ENCODE data around the gene NEK5. TPM values are rescaled to one million over a fixed set of nuclear protein-coding genes. Genes with fewer than 3 reads are reported as not detected.

Gene NEK5
- total and polyA plus RNA-seq, 2 experiments from 2014 or later = 0.73 to 1.3 TPM

DNA sequence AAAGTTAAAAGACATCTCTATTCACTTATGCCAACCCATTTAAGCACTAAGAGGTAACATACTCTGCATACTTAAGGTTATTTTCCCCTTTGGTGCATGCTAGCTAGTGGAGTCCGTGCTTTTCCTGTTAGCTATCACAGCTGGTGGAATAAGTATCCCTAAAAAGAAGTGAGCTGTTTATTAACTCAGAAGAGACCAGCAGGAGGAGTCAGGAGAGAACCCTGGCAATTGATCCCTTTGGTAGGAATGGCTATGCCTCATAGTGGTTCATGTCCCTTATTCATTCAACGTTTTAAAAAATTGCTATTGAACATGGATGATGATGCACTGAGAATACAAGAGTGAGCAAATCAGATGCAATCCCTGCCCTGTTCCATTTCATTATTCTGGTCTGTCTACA, 12.4 kb upstream of the NEK5 start:
- Histone ChIP-seq H3K4me3 (no peak overlapping the region), H3K79me2 (replicated peaks; ENCODE audit: insufficient read depth) (no peaks in the 10 kb centered on the region), H3K9me2 (ENCODE audit: insufficient read depth) (no peaks in the 10 kb centered on the region), H3K27me3 (ENCODE audit: insufficient read depth) (no peaks in the 10 kb centered on the region), H2AFZ (no peak overlapping the region), H3K36me3 (ENCODE audit: insufficient read depth) (no peaks in the 10 kb centered on the region; the same call in 1 of the 2 replicates), H4K20me1 (replicated peaks; ENCODE audit: insufficient read depth) (no peaks in the 10 kb centered on the region), H3K27ac (ENCODE audit: low read depth) (no peak overlapping the region), H3K4me1 (ENCODE audit: insufficient read depth) (no peaks in the 10 kb centered on the region), H3F3A (replicated peaks; ENCODE audit: low read depth) (no peaks in the 10 kb centered on the region), H3K4me2 (no peak overlapping the region)
- H3K36me3 Mint-ChIP-seq (ENCODE audit: low read depth) = peaks cover 4% of the 10 kb centered on the region; the same call in 1 of the 3 replicates
- DNase-seq (ENCODE audit: low spot score) = no peak
- H3K27me3 Mint-ChIP-seq (ENCODE audit: insufficient read depth, low read depth, poor library complexity) = no peaks in the 10 kb centered on the region
- no peak overlapping the region for H3K27ac Mint-ChIP-seq
- TF ChIP-seq ZNF114 (CRISPR knock-in tag; IDR thresholded peaks at IDR 0.05) = no peak
- TF ChIP-seq, protein P1, sequence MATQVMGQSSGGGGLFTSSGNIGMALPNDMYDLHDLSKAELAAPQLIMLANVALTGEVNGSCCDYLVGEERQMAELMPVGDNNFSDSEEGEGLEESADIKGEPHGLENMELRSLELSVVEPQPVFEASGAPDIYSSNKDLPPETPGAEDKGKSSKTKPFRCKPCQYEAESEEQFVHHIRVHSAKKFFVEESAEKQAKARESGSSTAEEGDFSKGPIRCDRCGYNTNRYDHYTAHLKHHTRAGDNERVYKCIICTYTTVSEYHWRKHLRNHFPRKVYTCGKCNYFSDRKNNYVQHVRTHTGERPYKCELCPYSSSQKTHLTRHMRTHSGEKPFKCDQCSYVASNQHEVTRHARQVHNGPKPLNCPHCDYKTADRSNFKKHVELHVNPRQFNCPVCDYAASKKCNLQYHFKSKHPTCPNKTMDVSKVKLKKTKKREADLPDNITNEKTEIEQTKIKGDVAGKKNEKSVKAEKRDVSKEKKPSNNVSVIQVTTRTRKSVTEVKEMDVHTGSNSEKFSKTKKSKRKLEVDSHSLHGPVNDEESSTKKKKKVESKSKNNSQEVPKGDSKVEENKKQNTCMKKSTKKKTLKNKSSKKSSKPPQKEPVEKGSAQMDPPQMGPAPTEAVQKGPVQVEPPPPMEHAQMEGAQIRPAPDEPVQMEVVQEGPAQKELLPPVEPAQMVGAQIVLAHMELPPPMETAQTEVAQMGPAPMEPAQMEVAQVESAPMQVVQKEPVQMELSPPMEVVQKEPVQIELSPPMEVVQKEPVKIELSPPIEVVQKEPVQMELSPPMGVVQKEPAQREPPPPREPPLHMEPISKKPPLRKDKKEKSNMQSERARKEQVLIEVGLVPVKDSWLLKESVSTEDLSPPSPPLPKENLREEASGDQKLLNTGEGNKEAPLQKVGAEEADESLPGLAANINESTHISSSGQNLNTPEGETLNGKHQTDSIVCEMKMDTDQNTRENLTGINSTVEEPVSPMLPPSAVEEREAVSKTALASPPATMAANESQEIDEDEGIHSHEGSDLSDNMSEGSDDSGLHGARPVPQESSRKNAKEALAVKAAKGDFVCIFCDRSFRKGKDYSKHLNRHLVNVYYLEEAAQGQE (IDR thresholded peaks at IDR 0.05; ENCODE audit: unreplicated experiment) = no peak
- TF ChIP-seq, protein P2, sequence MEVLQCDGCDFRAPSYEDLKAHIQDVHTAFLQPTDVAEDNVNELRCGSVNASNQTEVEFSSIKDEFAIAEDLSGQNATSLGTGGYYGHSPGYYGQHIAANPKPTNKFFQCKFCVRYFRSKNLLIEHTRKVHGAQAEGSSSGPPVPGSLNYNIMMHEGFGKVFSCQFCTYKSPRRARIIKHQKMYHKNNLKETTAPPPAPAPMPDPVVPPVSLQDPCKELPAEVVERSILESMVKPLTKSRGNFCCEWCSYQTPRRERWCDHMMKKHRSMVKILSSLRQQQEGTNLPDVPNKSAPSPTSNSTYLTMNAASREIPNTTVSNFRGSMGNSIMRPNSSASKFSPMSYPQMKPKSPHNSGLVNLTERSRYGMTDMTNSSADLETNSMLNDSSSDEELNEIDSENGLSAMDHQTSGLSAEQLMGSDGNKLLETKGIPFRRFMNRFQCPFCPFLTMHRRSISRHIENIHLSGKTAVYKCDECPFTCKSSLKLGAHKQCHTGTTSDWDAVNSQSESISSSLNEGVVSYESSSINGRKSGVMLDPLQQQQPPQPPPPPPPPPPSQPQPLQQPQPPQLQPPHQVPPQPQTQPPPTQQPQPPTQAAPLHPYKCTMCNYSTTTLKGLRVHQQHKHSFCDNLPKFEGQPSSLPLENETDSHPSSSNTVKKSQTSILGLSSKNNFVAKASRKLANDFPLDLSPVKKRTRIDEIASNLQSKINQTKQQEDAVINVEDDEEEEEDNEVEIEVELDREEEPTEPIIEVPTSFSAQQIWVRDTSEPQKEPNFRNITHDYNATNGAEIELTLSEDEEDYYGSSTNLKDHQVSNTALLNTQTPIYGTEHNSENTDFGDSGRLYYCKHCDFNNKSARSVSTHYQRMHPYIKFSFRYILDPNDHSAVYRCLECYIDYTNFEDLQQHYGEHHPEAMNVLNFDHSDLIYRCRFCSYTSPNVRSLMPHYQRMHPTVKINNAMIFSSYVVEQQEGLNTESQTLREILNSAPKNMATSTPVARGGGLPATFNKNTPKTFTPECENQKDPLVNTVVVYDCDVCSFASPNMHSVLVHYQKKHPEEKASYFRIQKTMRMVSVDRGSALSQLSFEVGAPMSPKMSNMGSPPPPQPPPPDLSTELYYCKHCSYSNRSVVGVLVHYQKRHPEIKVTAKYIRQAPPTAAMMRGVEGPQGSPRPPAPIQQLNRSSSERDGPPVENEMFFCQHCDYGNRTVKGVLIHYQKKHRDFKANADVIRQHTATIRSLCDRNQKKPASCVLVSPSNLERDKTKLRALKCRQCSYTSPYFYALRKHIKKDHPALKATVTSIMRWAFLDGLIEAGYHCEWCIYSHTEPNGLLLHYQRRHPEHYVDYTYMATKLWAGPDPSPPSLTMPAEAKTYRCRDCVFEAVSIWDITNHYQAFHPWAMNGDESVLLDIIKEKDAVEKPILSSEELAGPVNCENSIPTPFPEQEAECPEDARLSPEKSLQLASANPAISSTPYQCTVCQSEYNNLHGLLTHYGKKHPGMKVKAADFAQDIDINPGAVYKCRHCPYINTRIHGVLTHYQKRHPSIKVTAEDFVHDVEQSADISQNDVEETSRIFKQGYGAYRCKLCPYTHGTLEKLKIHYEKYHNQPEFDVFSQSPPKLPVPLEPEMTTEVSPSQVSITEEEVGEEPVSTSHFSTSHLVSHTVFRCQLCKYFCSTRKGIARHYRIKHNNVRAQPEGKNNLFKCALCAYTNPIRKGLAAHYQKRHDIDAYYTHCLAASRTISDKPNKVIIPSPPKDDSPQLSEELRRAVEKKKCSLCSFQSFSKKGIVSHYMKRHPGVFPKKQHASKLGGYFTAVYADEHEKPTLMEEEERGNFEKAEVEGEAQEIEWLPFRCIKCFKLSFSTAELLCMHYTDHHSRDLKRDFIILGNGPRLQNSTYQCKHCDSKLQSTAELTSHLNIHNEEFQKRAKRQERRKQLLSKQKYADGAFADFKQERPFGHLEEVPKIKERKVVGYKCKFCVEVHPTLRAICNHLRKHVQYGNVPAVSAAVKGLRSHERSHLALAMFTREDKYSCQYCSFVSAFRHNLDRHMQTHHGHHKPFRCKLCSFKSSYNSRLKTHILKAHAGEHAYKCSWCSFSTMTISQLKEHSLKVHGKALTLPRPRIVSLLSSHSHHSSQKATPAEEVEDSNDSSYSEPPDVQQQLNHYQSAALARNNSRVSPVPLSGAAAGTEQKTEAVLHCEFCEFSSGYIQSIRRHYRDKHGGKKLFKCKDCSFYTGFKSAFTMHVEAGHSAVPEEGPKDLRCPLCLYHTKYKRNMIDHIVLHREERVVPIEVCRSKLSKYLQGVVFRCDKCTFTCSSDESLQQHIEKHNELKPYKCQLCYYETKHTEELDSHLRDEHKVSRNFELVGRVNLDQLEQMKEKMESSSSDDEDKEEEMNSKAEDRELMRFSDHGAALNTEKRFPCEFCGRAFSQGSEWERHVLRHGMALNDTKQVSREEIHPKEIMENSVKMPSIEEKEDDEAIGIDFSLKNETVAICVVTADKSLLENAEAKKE (CRISPR knock-in tag; IDR thresholded peaks at IDR 0.05) = no peak
- no peak for TF ChIP-seq NANOG (IDR thresholded peaks at IDR 0.05; ENCODE audit: borderline replicate concordance)
- TF ChIP-seq, protein P3, sequence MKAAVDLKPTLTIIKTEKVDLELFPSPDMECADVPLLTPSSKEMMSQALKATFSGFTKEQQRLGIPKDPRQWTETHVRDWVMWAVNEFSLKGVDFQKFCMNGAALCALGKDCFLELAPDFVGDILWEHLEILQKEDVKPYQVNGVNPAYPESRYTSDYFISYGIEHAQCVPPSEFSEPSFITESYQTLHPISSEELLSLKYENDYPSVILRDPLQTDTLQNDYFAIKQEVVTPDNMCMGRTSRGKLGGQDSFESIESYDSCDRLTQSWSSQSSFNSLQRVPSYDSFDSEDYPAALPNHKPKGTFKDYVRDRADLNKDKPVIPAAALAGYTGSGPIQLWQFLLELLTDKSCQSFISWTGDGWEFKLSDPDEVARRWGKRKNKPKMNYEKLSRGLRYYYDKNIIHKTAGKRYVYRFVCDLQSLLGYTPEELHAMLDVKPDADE (IDR thresholded peaks at IDR 0.05) = no peak
- no peak for TF ChIP-seq STAT1 (IDR thresholded peaks at IDR 0.05; ENCODE audit: unreplicated experiment)
- TF ChIP-seq EZH2phosphoT487 (IDR thresholded peaks at IDR 0.05; ENCODE audit: unreplicated experiment) = no peak
- no peak for ATAC-seq
- no peak overlapping the region for H3K4me3 Mint-ChIP-seq
- no peaks in the 10 kb centered on the region for H3K4me1 Mint-ChIP-seq
- H3K9me3 Mint-ChIP-seq = no peaks in the 10 kb centered on the region

Measured in GM23338 (cell line).